Measurements from ENCODE around the gene P3H1.
"Not testable (repeated sequence)": the region's sequence is repeated elsewhere in the genome, so short reads cannot be mapped to it uniquely, and the experiment has no call there.

P3H1 gene

GRCh38 chr1:42736571-42737200 lies 30.1 kb downstream of the P3H1 start:
- no peak for DNase-seq
- in situ Hi-C loops (cut with MboI; ENCODE audit: low pct_unique_long_range_greater_than_20kb, low sequenced_read_pairs): loop anchor here (25.0 kb wide), 1 partner anchor 399 kb away; the partner anchor contains the start of gene FOXJ3

- in situ Hi-C loops (cut with MboI; ENCODE audit: low pct_unique_long_range_greater_than_20kb, low sequenced_read_pairs): loop anchor here (25.0 kb wide), 1 partner anchor 399 kb away; the partner anchor contains the start of gene FOXJ3
- DNase-seq: peak; percentile 29
Measured at GRCh38 chr1:42736152-42736551, 30.7 kb downstream of the P3H1 start.

- DNase-seq: no peak
- in situ Hi-C loops (cut with MboI; ENCODE audit: low pct_unique_long_range_greater_than_20kb, low sequenced_read_pairs): loop anchor here (25.0 kb wide), 1 partner anchor 398 kb away; the partner anchor contains the start of gene FOXJ3
Measured at GRCh38 chr1:42735477-42736105, 31.2 kb downstream of the P3H1 start.

DNA sequence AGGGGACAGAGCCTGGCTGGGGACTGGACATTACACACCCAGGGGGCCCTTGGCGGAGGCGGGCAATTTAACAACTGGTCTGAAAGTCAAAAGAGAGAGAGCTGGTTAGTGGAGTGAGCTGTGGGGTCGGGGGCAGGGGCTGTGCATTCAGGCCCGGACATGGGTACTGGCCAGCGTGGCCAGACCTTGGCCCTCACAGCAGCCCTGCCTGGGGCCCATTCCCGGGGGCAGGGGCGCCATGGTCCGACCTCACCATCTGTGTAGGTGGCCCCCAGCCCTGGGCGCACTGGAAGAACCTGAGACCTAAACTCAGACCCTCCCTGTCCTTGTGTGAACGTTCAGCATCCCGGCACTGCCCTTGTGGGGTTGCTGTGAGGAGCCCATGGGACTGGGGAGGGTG lies 31.8 kb downstream of the P3H1 start:
- DNase-seq: no peak
- in situ Hi-C loops (cut with MboI; ENCODE audit: low pct_unique_long_range_greater_than_20kb, low sequenced_read_pairs): loop anchor here (25.0 kb wide), 1 partner anchor 398 kb away; the partner anchor contains the start of gene FOXJ3

DNA sequence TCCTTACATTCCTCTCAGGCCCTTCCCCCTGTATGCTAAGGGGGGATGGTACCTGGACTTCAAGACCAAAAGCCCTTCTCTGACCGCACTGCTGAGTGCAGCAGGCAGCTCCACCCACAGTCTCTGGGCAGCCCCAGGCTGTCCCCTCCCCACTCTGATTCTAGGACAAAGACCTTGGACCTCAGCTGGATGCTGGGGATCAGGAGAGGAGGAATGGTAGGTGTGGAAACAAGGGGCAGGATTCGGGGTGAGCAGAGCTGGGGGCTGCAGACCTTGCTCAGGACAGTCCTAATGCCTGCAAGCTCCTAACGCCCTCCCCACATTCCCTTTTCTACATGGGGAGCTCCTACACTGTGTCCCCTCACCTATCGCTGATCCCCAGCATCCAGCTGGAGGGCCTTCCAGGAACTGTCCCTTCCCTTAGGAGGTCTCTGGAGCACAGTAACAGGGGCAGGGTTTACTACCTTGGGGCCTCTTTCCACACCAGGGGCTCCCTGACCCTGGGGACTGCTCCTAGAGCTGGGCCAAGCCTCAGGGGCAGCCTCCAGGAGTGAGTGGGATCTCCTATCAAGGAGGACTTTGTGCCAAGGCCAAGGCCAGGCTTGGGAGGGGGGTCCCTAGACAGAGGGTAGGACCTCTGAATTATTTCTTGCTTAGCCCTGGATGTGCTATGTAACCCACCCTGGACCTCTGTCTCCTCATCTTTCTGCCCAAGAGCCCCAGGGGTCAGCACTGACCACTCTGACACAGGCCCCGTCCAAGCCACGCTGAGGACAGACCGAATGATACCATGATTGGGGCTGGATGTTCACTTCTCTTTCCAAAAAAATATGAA lies 32.4 kb downstream of the P3H1 start:
- in situ Hi-C loops (cut with MboI; ENCODE audit: low pct_unique_long_range_greater_than_20kb, low sequenced_read_pairs): loop anchor here (25.0 kb wide), 1 partner anchor 397 kb away; the partner anchor contains the start of gene FOXJ3
- DNase-seq: no peak

DNA sequence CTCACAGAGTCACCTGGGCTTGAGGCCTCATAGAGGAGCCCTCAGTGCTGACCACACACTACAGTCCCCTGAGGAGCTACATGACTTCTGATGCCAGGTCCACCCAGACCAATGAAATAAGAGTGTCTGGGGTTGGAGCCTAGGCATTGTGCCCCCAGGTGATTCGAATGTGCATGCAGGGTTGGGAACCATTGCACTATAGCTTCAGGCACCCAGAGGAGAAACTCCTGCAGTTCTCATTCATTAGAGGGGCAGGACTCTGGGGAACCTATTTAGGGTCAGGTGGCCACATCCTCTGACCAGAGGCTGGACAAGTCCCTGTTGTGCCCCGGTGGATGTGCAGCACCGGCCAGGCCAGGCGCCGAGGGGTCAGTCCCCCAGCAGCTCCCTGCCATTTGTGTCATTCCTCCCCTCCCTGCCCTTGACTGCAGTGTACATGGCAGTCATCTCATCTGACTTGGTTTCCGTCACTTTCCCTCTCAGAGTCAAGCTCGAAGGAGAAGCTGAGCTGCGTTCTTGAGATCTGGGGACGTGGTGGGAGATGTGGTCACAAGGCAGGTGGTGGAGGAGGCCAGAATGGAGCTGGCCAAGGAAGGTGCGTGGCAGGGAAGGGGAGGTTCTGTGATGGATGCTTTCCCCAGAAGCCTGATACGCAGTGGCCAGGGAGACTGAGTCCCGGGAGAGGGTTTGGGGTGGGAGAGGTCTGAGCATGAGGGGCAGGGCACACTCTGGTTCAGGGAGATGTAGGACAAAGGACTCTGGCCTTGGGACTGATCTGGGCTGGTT lies 33.2 kb downstream of the P3H1 start:
- in situ Hi-C loops (cut with MboI; ENCODE audit: low pct_unique_long_range_greater_than_20kb, low sequenced_read_pairs): loop anchor here (25.0 kb wide), 1 partner anchor 396 kb away; the partner anchor contains the start of gene FOXJ3
- no peak for DNase-seq

- in situ Hi-C loops (cut with MboI; ENCODE audit: low pct_unique_long_range_greater_than_20kb, low sequenced_read_pairs): loop anchor here (25.0 kb wide), 1 partner anchor 395 kb away; the partner anchor contains the start of gene FOXJ3
Measured at GRCh38 chr1:42732126-42732680, 34.6 kb downstream of the P3H1 start.

GRCh38 chr1:42731585-42731984 lies 35.2 kb downstream of the P3H1 start:
- no peak for DNase-seq
- in situ Hi-C loops (cut with MboI; ENCODE audit: low pct_unique_long_range_greater_than_20kb, low sequenced_read_pairs): loop anchor here (25.0 kb wide), 1 partner anchor 394 kb away; the partner anchor contains the start of gene FOXJ3

More at GRCh38 chr1:42732126-42732680, 34.6 kb downstream of the P3H1 start:
- DNase-seq: no peak

- in situ Hi-C loops (cut with MboI; ENCODE audit: low pct_unique_long_range_greater_than_20kb, low sequenced_read_pairs): loop anchor here (25.0 kb wide), 1 partner anchor 394 kb away; the partner anchor contains the start of gene FOXJ3
- peak; percentile 21 for DNase-seq
Measured at GRCh38 chr1:42730988-42731387, 35.8 kb downstream of the P3H1 start.

DNA sequence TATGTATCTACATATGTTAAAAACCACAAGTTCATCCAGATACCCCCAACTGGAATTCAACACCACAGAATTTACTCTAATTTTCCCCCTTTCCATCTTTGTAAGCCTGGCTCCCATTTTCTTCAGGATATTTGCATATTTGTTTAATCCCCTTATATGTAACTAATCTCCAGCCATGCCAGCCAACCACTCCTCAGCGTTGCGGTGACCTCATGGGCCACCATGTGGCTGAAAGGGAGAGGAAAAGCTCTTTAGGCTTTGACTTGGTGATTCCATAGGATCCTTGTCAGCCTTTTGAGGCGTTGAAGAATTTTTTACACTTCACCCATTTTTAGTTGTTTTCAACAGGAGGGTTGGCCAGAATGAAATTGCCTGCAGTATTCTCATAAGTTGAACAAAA lies 36.8 kb downstream of the P3H1 start:
- in situ Hi-C loops (cut with MboI; ENCODE audit: low pct_unique_long_range_greater_than_20kb, low sequenced_read_pairs): loop anchor here (25.0 kb wide), 1 partner anchor 393 kb away; the partner anchor contains the start of gene FOXJ3
- no peak for DNase-seq

DNA sequence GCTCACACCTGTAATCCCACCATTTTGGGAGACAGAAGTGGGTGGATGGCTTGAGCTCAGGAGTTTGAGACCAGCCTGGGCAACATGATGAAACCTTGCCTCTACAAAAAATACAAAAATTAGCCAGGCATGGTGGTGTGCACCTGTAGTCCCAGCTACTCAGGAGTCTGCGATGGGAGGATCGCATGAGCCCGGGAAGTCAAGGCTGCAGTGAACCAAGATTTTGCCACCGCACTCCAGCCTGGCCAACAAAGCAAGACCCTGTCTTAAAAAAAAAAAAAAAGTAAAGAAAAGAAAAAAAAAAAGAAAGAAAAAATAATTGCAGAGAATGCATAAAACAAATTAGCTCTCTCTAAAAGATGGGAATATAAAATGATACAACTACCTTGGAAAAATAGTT lies 41.0 kb downstream of the P3H1 start:
- in situ Hi-C loops (cut with MboI; ENCODE audit: low pct_unique_long_range_greater_than_20kb, low sequenced_read_pairs): loop anchor here (25.0 kb wide), 1 partner anchor 389 kb away; the partner anchor contains the start of gene FOXJ3
- not testable (repeated sequence) for DNase-seq

GRCh38 chr1:42723511-42723910 lies 43.3 kb downstream of the P3H1 start:
- in situ Hi-C loops (cut with MboI; ENCODE audit: low pct_unique_long_range_greater_than_20kb, low sequenced_read_pairs): no loop called here
- DNase-seq: no peak

GRCh38 chr1:42722403-42722802 lies 44.4 kb downstream of the P3H1 start:
- in situ Hi-C loops (cut with MboI; ENCODE audit: low pct_unique_long_range_greater_than_20kb, low sequenced_read_pairs); DNase-seq: not testable (repeated sequence)

- in situ Hi-C loops (cut with MboI; ENCODE audit: low pct_unique_long_range_greater_than_20kb, low sequenced_read_pairs): no loop called here
- DNase-seq: peak; percentile 28
Measured at GRCh38 chr1:42721926-42722325, 44.9 kb downstream of the P3H1 start.

GRCh38 chr1:42720868-42721267 lies 46.0 kb downstream of the P3H1 start:
- no peak for DNase-seq
- in situ Hi-C loops (cut with MboI; ENCODE audit: low pct_unique_long_range_greater_than_20kb, low sequenced_read_pairs): no loop called here

DNA sequence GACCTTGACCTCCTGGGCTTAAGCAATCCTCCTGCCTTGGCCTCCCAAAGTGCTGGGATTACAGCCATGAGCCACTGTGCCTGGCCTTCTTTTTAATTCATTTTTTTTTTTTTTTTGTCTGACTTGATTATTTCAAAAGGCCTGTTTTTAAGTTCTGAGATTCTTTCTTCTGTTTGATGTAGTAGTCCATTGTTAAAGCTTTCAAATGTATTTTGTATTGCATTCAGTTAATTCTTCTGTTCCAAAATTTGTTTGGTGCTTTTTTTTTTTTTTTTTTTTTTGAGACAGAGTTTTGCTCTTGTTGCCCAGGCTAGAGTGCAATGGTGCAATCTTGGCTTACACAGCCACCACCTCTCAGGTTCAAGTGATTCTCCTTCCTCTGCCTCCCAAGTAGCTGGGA lies 52.4 kb downstream of the P3H1 start:
- in situ Hi-C loops (cut with MboI; ENCODE audit: low pct_unique_long_range_greater_than_20kb, low sequenced_read_pairs): not testable (repeated sequence)

DNA sequence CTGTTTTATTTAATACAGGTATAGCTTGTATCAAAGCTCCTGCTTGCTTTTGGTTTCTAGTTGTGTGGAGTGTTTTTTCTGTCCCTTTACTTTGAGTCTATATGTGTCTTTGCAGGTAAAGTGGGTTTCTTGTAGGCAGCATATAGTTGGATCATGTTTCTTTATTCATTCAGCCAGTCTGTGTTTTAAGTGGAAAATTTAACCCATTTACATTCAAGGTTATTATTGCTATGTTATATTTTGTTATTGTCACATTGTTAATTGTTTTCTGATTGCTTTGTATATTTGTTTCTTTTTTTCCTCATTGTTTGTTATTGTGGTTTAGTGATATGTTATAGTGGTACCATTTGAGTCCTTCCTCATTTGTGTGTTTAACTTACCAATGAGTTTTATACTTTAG lies 53.5 kb downstream of the P3H1 start:
- in situ Hi-C loops (cut with MboI; ENCODE audit: low pct_unique_long_range_greater_than_20kb, low sequenced_read_pairs): no loop called here
- no peak for DNase-seq

More for the DNA sequence above, 52.4 kb downstream of the P3H1 start:
- DNase-seq: not testable (repeated sequence)

- DNase-seq; in situ Hi-C loops (cut with MboI; ENCODE audit: low pct_unique_long_range_greater_than_20kb, low sequenced_read_pairs): not testable (repeated sequence)
Measured at GRCh38 chr1:42712808-42713207, 54.0 kb downstream of the P3H1 start.
